OCI-LY1 (cell line): Measurements from ENCODE around the gene SUPT3H.

Experiments
- H2AFZ ChIP-seq: fragments of 200-600 bp; sonication (generic), shearing (Covaris generic); 2 replicates; pipeline ENCODE4 v1.6.0; 2014; ENCODE audit warnings: antibody characterized with exemption, mild to moderate bottlenecking, low read length
- H3F3A ChIP-seq: fragments of 200-600 bp; sonication (generic), shearing (Covaris generic); 2 replicates; pipeline ENCODE4 v1.6.0; 2014; ENCODE audit warnings: mild to moderate bottlenecking, antibody characterized with exemption, low read length, moderate library complexity; ENCODE audit not compliant: insufficient read depth
- H3K27ac ChIP-seq: fragments of 200-600 bp; sonication (generic); 2 replicates; pipeline ENCODE4 v1.5.1; 2014; ENCODE audit warnings: low read length, mixed run types, mild to moderate bottlenecking, low read depth; ENCODE audit not compliant: poor library complexity, severe bottlenecking
- H3K27me3 ChIP-seq: fragments of 200-600 bp; sonication (generic); 2 replicates; pipeline ENCODE4 v1.6.0; 2014; ENCODE audit warnings: antibody characterized with exemption, mild to moderate bottlenecking, low read length, moderate library complexity; ENCODE audit not compliant: insufficient read depth
- H3K36me3 ChIP-seq: fragments of 200-600 bp; sonication (generic); 2 replicates; pipeline ENCODE4 v1.6.1; 2014; ENCODE audit warnings: mild to moderate bottlenecking, antibody characterized with exemption, low read length, moderate library complexity, mixed read lengths; ENCODE audit not compliant: insufficient read depth
- H3K4me1 ChIP-seq: fragments of 200-600 bp; sonication (generic); 2 replicates; pipeline ENCODE4 v1.5.1; 2014; ENCODE audit warnings: mild to moderate bottlenecking, low read length, moderate library complexity; ENCODE audit not compliant: insufficient read depth, severe bottlenecking
- H3K4me2 ChIP-seq: fragments of 200-600 bp; sonication (generic), shearing (Covaris generic); 2 replicates; pipeline ENCODE4 v1.6.1; 2014; ENCODE audit warnings: low read length
- H3K4me3 ChIP-seq: fragments of 200-600 bp; sonication (generic); 2 replicates; pipeline ENCODE4 v1.5.1; 2014; ENCODE audit warnings: low read length, low read depth, mild to moderate bottlenecking, mixed read lengths; ENCODE audit not compliant: poor library complexity, severe bottlenecking
- H3K79me2 ChIP-seq: fragments of 200-600 bp; shearing (Covaris generic); 2 replicates; pipeline ENCODE4 v1.6.1; 2016; ENCODE audit warnings: mixed run types, low read length, mixed read lengths; ENCODE audit not compliant: insufficient read depth
- H3K9ac ChIP-seq: fragments of 200-600 bp; sonication (generic), shearing (Covaris generic); 2 replicates; pipeline ENCODE4 v1.6.1; 2014; ENCODE audit warnings: mild to moderate bottlenecking, low read length, mixed read lengths
- H3K9me2 ChIP-seq: fragments of 200-600 bp; sonication (generic), shearing (Covaris generic); 2 replicates; pipeline ENCODE4 v1.6.1; 2014; ENCODE audit warnings: low read depth, mild to moderate bottlenecking, low read length, mixed read lengths
- H3K9me3 ChIP-seq: fragments of 200-600 bp; shearing (Covaris generic); 2 replicates; pipeline ENCODE4 v1.6.1; 2014; ENCODE audit warnings: low read length, mixed read lengths
- H4K20me1 ChIP-seq: fragments of 200-600 bp; sonication (generic), shearing (Covaris generic); 2 replicates; pipeline ENCODE4 v1.6.0; 2016; ENCODE audit warnings: mild to moderate bottlenecking, low read length; ENCODE audit not compliant: insufficient read depth
- EZH2 ChIP-seq: fragments of 200-600 bp; sonication (generic), shearing (Covaris generic); IDR thresholded peaks from 2 replicates; pipeline ENCODE4 v1.8.0; 2017; ENCODE audit warnings: borderline replicate concordance, mixed run types, mild to moderate bottlenecking, antibody characterized with exemption, low read length, moderate library complexity, mixed read lengths
- TF ChIP-seq, protein P1 (sequence below): fragments of 200-600 bp; sonication (generic), shearing (Covaris generic); IDR thresholded peaks from 2 replicates; pipeline ENCODE4 v1.5.1; 2017; ENCODE audit warnings: mild to moderate bottlenecking, antibody characterized with exemption, low read length, moderate library complexity, mixed read lengths

Gene SUPT3H

DNA sequence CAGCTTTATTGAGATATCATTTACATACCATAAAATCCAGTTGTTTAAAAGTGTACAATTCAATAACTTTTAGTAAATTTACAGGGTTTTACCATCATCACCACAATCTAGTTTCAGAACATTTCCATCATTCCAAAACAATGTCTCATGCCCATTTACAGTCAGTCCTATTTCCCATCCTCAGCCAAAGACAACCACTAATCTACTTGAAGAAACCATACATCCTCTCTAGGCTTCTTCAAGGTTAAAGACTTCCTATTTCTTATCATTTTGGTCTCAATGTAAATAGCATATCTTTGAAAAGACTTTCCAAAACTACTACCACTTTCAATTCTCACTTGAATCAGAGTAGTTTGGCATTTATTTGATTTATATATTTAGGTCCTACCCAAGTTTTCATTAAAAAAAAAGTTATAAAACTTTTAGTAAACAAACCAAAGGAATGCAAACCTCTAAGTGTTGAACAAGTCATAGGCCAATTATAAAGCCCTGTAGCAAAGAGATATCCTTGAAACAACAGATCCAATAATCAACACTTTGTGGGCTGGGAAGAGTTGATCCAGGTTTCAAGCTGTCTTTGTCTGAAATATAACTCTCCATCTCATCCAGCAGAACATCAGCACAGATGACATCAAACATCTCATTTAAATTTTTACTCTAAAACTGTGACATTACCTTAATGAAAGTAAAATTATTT, 260.9 kb downstream of the SUPT3H start:
- Histone ChIP-seq H3K4me2 (no peak overlapping the region), H3K4me1 (no peaks in the 10 kb centered on the region), H3K79me2 (no peaks in the 10 kb centered on the region), H3K36me3 (no peaks in the 10 kb centered on the region), H3K9me3 (no peaks in the 10 kb centered on the region), H2AFZ (no peak overlapping the region), H3K27ac (no peak overlapping the region), H3K27me3 (no peaks in the 10 kb centered on the region), H4K20me1 (no peaks in the 10 kb centered on the region), H3K9me2 (no peaks in the 10 kb centered on the region), H3K9ac (no peak overlapping the region), H3F3A (no peaks in the 10 kb centered on the region), H3K4me3 (no peak overlapping the region)
- TF ChIP-seq EZH2, result no peak
- TF ChIP-seq, protein P1, sequence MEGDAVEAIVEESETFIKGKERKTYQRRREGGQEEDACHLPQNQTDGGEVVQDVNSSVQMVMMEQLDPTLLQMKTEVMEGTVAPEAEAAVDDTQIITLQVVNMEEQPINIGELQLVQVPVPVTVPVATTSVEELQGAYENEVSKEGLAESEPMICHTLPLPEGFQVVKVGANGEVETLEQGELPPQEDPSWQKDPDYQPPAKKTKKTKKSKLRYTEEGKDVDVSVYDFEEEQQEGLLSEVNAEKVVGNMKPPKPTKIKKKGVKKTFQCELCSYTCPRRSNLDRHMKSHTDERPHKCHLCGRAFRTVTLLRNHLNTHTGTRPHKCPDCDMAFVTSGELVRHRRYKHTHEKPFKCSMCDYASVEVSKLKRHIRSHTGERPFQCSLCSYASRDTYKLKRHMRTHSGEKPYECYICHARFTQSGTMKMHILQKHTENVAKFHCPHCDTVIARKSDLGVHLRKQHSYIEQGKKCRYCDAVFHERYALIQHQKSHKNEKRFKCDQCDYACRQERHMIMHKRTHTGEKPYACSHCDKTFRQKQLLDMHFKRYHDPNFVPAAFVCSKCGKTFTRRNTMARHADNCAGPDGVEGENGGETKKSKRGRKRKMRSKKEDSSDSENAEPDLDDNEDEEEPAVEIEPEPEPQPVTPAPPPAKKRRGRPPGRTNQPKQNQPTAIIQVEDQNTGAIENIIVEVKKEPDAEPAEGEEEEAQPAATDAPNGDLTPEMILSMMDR, result no peak

DNA sequence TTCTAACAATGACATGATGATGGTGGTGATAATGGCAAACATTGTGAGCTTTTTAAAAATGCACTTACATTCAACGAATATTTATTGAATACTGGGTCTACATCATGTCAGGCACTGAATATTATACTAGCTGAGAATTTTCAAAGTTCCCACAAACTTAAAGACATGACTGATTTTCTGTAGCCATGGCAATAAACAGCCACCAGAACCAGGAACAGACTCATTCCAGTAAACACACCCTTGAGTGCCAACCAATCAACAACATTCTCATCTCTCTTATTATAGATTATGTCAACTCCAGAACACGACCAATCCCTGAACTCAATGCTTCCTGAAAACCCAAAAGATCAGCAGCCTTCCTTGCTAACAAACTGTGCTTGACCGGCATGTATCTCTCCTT, 262.0 kb downstream of the SUPT3H start:
- no peaks in the 10 kb centered on the region for H3F3A ChIP-seq
- no peaks in the 10 kb centered on the region for H3K9me3 ChIP-seq
- H3K27ac ChIP-seq, result no peak overlapping the region
- no peaks in the 10 kb centered on the region for H3K9me2 ChIP-seq
- H3K27me3 ChIP-seq, result no peaks in the 10 kb centered on the region
- H3K4me2 ChIP-seq, result no peak overlapping the region
- no peak overlapping the region for H2AFZ ChIP-seq
- no peaks in the 10 kb centered on the region for H3K36me3 ChIP-seq
- TF ChIP-seq, protein P1, result no peak
- no peak for TF ChIP-seq EZH2
- H3K9ac ChIP-seq, result no peak overlapping the region
- no peak overlapping the region for H3K4me3 ChIP-seq
- no peaks in the 10 kb centered on the region for H3K4me1 ChIP-seq
- H3K79me2 ChIP-seq, result no peaks in the 10 kb centered on the region
- H4K20me1 ChIP-seq, result no peaks in the 10 kb centered on the region

DNA sequence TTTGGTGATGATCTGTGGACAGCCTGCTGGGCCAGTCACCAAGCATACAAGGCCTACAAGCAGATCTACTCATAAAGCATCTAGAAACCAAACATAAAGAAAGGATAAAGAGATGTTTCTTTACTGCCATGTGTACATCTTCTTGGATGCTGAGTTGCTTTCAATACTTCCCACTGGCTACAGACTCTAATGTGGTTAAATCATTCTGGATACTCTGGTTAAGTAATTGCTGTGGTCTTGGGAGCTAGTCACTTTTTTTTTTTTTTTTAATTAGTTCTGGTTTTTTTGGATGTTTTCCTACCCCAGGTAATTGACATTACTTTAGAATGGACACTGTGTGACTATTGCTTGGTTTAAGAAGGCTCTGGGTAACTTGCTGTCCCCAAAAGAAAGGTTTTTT, 265.0 kb downstream of the SUPT3H start:
- Histone ChIP-seq H3K9me2 (no peaks in the 10 kb centered on the region), H4K20me1 (no peaks in the 10 kb centered on the region), H3F3A (no peaks in the 10 kb centered on the region), H3K27me3 (no peaks in the 10 kb centered on the region), H3K27ac (no peak overlapping the region), H3K9ac (no peak overlapping the region), H3K36me3 (no peaks in the 10 kb centered on the region), H3K4me2 (no peak overlapping the region), H2AFZ (no peak overlapping the region), H3K9me3 (no peaks in the 10 kb centered on the region), H3K79me2 (no peaks in the 10 kb centered on the region), H3K4me3 (no peak overlapping the region), H3K4me1 (no peaks in the 10 kb centered on the region)
- TF ChIP-seq, protein P1, result no peak
- no peak for TF ChIP-seq EZH2
